ENCODE results near the gene SNX18.

The SNX18 gene

GRCh38 chr5:54541823-54542783, 24.5 kb downstream of the SNX18 start:
- DNase-seq (ENCODE audit: low spot score) = no peak

GRCh38 chr5:54544044-54544443, 26.5 kb downstream of the SNX18 start:
- no peak for DNase-seq (ENCODE audit: low spot score)

- no peak for DNase-seq (ENCODE audit: low spot score)
These were observed 28.2 kb downstream of the SNX18 start for GRCh38 chr5:54545796-54546195.

- DNase-seq (ENCODE audit: low spot score) = no peak
These were observed 30.2 kb downstream of the SNX18 start for GRCh38 chr5:54547711-54548250.

- no peak for DNase-seq (ENCODE audit: low spot score)
These were observed 31.0 kb downstream of the SNX18 start for GRCh38 chr5:54548565-54548964.

- no peak for DNase-seq (ENCODE audit: low spot score)
These were observed 33.7 kb downstream of the SNX18 start for GRCh38 chr5:54551292-54551691.

- no peak for DNase-seq (ENCODE audit: low spot score)
These were observed 34.4 kb downstream of the SNX18 start for GRCh38 chr5:54551926-54552325.

GRCh38 chr5:54552446-54552845, 34.9 kb downstream of the SNX18 start:
- no peak for DNase-seq (ENCODE audit: low spot score)

- no peak for DNase-seq (ENCODE audit: low spot score)
These were observed 36.2 kb downstream of the SNX18 start for GRCh38 chr5:54553659-54554207.

- DNase-seq (ENCODE audit: low spot score) = no peak
These were observed 38.6 kb downstream of the SNX18 start for GRCh38 chr5:54556141-54556540.

- DNase-seq (ENCODE audit: low spot score) = no peak
These were observed 40.8 kb downstream of the SNX18 start for GRCh38 chr5:54558362-54558761.

- no peak for DNase-seq (ENCODE audit: low spot score)
These were observed 44.1 kb downstream of the SNX18 start for GRCh38 chr5:54561651-54562050.

- no peak for DNase-seq (ENCODE audit: low spot score)
These were observed 45.7 kb downstream of the SNX18 start for GRCh38 chr5:54563083-54563761.

- no peak for DNase-seq (ENCODE audit: low spot score)
These were observed 50.4 kb downstream of the SNX18 start for GRCh38 chr5:54567996-54568395.

- DNase-seq (ENCODE audit: low spot score) = no peak
These were observed 53.4 kb downstream of the SNX18 start for GRCh38 chr5:54570916-54571315.

- DNase-seq (ENCODE audit: low spot score) = no peak
These were observed 53.9 kb downstream of the SNX18 start for GRCh38 chr5:54571462-54571861.

- no peak for DNase-seq (ENCODE audit: low spot score)
These were observed 56.4 kb downstream of the SNX18 start for GRCh38 chr5:54573812-54574489.

- no peak for DNase-seq (ENCODE audit: low spot score)
These were observed 60.0 kb downstream of the SNX18 start for GRCh38 chr5:54577528-54577927.

- no peak for DNase-seq (ENCODE audit: low spot score)
These were observed 60.5 kb downstream of the SNX18 start for GRCh38 chr5:54577937-54578653.

GRCh38 chr5:54579591-54580295, 62.2 kb downstream of the SNX18 start:
- no peak for DNase-seq (ENCODE audit: low spot score)

Data from CD4-positive, alpha-beta T cell treated with Interleukin-2 at 100 ng/mL for 4 hours (primary cell).